ENCODE measurements around the gene MAML1.

- no peak for TF ChIP-seq POLR2AphosphoS5 (IDR thresholded peaks at IDR 0.05; ENCODE audit: low read depth)
- no peak for TF ChIP-seq CTCF (conservative IDR thresholded peaks at IDR 0.05; ENCODE audit: low read depth in 2 of 2)
- no peak for TF ChIP-seq EZH2 (IDR thresholded peaks at IDR 0.05; ENCODE audit: low read depth, unreplicated experiment)
- TF ChIP-seq, protein P1, sequence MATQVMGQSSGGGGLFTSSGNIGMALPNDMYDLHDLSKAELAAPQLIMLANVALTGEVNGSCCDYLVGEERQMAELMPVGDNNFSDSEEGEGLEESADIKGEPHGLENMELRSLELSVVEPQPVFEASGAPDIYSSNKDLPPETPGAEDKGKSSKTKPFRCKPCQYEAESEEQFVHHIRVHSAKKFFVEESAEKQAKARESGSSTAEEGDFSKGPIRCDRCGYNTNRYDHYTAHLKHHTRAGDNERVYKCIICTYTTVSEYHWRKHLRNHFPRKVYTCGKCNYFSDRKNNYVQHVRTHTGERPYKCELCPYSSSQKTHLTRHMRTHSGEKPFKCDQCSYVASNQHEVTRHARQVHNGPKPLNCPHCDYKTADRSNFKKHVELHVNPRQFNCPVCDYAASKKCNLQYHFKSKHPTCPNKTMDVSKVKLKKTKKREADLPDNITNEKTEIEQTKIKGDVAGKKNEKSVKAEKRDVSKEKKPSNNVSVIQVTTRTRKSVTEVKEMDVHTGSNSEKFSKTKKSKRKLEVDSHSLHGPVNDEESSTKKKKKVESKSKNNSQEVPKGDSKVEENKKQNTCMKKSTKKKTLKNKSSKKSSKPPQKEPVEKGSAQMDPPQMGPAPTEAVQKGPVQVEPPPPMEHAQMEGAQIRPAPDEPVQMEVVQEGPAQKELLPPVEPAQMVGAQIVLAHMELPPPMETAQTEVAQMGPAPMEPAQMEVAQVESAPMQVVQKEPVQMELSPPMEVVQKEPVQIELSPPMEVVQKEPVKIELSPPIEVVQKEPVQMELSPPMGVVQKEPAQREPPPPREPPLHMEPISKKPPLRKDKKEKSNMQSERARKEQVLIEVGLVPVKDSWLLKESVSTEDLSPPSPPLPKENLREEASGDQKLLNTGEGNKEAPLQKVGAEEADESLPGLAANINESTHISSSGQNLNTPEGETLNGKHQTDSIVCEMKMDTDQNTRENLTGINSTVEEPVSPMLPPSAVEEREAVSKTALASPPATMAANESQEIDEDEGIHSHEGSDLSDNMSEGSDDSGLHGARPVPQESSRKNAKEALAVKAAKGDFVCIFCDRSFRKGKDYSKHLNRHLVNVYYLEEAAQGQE (IDR thresholded peaks at IDR 0.05; ENCODE audit: unreplicated experiment) = no peak
- TF ChIP-seq, protein P2, sequence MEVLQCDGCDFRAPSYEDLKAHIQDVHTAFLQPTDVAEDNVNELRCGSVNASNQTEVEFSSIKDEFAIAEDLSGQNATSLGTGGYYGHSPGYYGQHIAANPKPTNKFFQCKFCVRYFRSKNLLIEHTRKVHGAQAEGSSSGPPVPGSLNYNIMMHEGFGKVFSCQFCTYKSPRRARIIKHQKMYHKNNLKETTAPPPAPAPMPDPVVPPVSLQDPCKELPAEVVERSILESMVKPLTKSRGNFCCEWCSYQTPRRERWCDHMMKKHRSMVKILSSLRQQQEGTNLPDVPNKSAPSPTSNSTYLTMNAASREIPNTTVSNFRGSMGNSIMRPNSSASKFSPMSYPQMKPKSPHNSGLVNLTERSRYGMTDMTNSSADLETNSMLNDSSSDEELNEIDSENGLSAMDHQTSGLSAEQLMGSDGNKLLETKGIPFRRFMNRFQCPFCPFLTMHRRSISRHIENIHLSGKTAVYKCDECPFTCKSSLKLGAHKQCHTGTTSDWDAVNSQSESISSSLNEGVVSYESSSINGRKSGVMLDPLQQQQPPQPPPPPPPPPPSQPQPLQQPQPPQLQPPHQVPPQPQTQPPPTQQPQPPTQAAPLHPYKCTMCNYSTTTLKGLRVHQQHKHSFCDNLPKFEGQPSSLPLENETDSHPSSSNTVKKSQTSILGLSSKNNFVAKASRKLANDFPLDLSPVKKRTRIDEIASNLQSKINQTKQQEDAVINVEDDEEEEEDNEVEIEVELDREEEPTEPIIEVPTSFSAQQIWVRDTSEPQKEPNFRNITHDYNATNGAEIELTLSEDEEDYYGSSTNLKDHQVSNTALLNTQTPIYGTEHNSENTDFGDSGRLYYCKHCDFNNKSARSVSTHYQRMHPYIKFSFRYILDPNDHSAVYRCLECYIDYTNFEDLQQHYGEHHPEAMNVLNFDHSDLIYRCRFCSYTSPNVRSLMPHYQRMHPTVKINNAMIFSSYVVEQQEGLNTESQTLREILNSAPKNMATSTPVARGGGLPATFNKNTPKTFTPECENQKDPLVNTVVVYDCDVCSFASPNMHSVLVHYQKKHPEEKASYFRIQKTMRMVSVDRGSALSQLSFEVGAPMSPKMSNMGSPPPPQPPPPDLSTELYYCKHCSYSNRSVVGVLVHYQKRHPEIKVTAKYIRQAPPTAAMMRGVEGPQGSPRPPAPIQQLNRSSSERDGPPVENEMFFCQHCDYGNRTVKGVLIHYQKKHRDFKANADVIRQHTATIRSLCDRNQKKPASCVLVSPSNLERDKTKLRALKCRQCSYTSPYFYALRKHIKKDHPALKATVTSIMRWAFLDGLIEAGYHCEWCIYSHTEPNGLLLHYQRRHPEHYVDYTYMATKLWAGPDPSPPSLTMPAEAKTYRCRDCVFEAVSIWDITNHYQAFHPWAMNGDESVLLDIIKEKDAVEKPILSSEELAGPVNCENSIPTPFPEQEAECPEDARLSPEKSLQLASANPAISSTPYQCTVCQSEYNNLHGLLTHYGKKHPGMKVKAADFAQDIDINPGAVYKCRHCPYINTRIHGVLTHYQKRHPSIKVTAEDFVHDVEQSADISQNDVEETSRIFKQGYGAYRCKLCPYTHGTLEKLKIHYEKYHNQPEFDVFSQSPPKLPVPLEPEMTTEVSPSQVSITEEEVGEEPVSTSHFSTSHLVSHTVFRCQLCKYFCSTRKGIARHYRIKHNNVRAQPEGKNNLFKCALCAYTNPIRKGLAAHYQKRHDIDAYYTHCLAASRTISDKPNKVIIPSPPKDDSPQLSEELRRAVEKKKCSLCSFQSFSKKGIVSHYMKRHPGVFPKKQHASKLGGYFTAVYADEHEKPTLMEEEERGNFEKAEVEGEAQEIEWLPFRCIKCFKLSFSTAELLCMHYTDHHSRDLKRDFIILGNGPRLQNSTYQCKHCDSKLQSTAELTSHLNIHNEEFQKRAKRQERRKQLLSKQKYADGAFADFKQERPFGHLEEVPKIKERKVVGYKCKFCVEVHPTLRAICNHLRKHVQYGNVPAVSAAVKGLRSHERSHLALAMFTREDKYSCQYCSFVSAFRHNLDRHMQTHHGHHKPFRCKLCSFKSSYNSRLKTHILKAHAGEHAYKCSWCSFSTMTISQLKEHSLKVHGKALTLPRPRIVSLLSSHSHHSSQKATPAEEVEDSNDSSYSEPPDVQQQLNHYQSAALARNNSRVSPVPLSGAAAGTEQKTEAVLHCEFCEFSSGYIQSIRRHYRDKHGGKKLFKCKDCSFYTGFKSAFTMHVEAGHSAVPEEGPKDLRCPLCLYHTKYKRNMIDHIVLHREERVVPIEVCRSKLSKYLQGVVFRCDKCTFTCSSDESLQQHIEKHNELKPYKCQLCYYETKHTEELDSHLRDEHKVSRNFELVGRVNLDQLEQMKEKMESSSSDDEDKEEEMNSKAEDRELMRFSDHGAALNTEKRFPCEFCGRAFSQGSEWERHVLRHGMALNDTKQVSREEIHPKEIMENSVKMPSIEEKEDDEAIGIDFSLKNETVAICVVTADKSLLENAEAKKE (CRISPR knock-in tag; IDR thresholded peaks at IDR 0.05) = no peak
- no peak for TF ChIP-seq JUNB (IDR thresholded peaks at IDR 0.05; ENCODE audit: unreplicated experiment)
- TF ChIP-seq CREB1 (CRISPR knock-in tag; IDR thresholded peaks at IDR 0.05; ENCODE audit: low read depth) = no peak
- no peak for TF ChIP-seq EZH2phosphoT487 (IDR thresholded peaks at IDR 0.05; ENCODE audit: unreplicated experiment)
- TF ChIP-seq STAT1 (IDR thresholded peaks at IDR 0.05; ENCODE audit: unreplicated experiment) = no peak
- TF ChIP-seq, protein P3, sequence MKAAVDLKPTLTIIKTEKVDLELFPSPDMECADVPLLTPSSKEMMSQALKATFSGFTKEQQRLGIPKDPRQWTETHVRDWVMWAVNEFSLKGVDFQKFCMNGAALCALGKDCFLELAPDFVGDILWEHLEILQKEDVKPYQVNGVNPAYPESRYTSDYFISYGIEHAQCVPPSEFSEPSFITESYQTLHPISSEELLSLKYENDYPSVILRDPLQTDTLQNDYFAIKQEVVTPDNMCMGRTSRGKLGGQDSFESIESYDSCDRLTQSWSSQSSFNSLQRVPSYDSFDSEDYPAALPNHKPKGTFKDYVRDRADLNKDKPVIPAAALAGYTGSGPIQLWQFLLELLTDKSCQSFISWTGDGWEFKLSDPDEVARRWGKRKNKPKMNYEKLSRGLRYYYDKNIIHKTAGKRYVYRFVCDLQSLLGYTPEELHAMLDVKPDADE (IDR thresholded peaks at IDR 0.05) = no peak
These were observed 36.0 kb upstream of the MAML1 start for GRCh38 chr5:179696603-179697002.

Measured in GM23338 (cell line).